LNCAP (cell line): ENCODE results near the gene THNSL1.
A peak's percentile ranks its signal among the peaks of the same experiment; 100 is the strongest.

Experiments
- CTCF ChIP-seq: fragments of 450-650 bp; IDR thresholded peaks from 2 replicates; pipeline ENCODE4 v1.5.1; 2017; ENCODE audit warnings: mild to moderate bottlenecking

The THNSL1 gene

GRCh38 chr10:25015828-25016375 is 510 bp upstream of the THNSL1 start, which contains the start of gene ENKUR:
ENKUR (minus strand) TSS chr10:25016158; CDS start chr10:25015936, 222 bp downstream.
- no peak for TF ChIP-seq CTCF

- TF ChIP-seq CTCF, result no peak
Measured at GRCh38 chr10:25017154-25017590, 760 bp downstream of the THNSL1 start.

- TF ChIP-seq CTCF, result no peak
Measured at GRCh38 chr10:25017661-25018060, 1.2 kb downstream of the THNSL1 start.

GRCh38 chr10:25018703-25019102 is 2.3 kb downstream of the THNSL1 start:
- no peak for TF ChIP-seq CTCF

- TF ChIP-seq CTCF, result no peak
Measured at GRCh38 chr10:25023278-25023677, 6.9 kb downstream of the THNSL1 start.

- TF ChIP-seq CTCF, result no peak
Measured at GRCh38 chr10:25024528-25024927, 8.1 kb downstream of the THNSL1 start.

- TF ChIP-seq CTCF, result peak; percentile 64
Measured at GRCh38 chr10:25026463-25026862, 10.1 kb downstream of the THNSL1 start.

GRCh38 chr10:25028711-25029110 is 12.3 kb downstream of the THNSL1 start:
- no peak for TF ChIP-seq CTCF
